Measurements from ENCODE around the gene FCMR.

- TF ChIP-seq CTCF (conservative IDR thresholded peaks at IDR 0.05; ENCODE audit: low read length) (no peak), EZH2phosphoT487 (IDR thresholded peaks at IDR 0.05; ENCODE audit: borderline replicate concordance) (no peak)
Measured at GRCh38 chr1:206895837-206896242, 25.9 kb downstream of the FCMR start.

Measured in Loucy (cell line).